Heart right ventricle (tissue), 16 donors: Measurements from ENCODE around the gene OR12D1. TPM values are rescaled to one million over a fixed set of nuclear protein-coding genes. Genes with fewer than 3 reads are reported as not detected.

Experiments used
- ATAC-seq, 8 donors: fragments of 200-7000 bp; cut with Tn5 transposase; one replicate each; pipeline ENCODE4 v1.9.1; 2020; ENCODE audit warnings: mild to moderate bottlenecking in 8 of 8, moderate library complexity in 8 of 8, moderate number of reproducible peaks in 1 of 8
- DNase-seq, 2 donors: peaks; one replicate each; pipeline ENCODE4 v3.0.0-alpha.2; 2020
- H3K27ac ChIP-seq, 10 donors: fragments of 200-600 bp; sonication (generic) in 2 of 10; one replicate each; pipeline versions ENCODE4 v1.5.0 to v1.8.0; 2020 to 2022; ENCODE audit warnings: mild to moderate bottlenecking in 3 of 10
- H3K27me3 ChIP-seq, 7 donors: fragments of 200-600 bp; one replicate each; pipeline ENCODE4 v1.8.0; 2021 to 2022; ENCODE audit warnings: mild to moderate bottlenecking in 2 of 7
- H3K36me3 ChIP-seq, 9 donors: fragments of 200-600 bp; sonication (generic) in 1 of 9; one replicate each; pipeline versions ENCODE4 v1.5.0 to v1.8.0; 2020 to 2022; ENCODE audit warnings: mild to moderate bottlenecking in 2 of 9
- H3K4me1 ChIP-seq, 9 donors: fragments of 200-600 bp; sonication (generic) in 1 of 9; one replicate each; pipeline versions ENCODE4 v1.5.0 to v1.8.0; 2020 to 2022; ENCODE audit warnings: mild to moderate bottlenecking in 4 of 9
- H3K4me3 ChIP-seq, 10 donors: fragments of 200-600 bp; sonication (generic) in 2 of 10; one replicate each; pipeline versions ENCODE4 v1.5.0 to v1.8.0; 2020 to 2022; ENCODE audit warnings: mild to moderate bottlenecking in 7 of 10, moderate library complexity in 2 of 10
- H3K9me3 ChIP-seq, 11 donors: fragments of 200-600 bp in 10 of 11; sonication (generic) in 2 of 11; one replicate each; pipeline versions ENCODE4 v1.5.0 to v1.8.0; 2013 to 2022; ENCODE audit warnings: mild to moderate bottlenecking in 2 of 11, control low read depth in 1 of 11, moderate library complexity in 1 of 11
- CTCF ChIP-seq, 9 donors: fragments of 200-600 bp; sonication (generic) in 2 of 9; IDR thresholded peaks; one replicate each; pipeline versions ENCODE4 v1.5.0 to v1.8.0; 2021 to 2022; ENCODE audit warnings: antibody characterized with exemption in 9 of 9, mild to moderate bottlenecking in 5 of 9, moderate library complexity in 1 of 9
- WGBS, 2 donors: extraction: QIAGEN DNeasy Blood & Tissue Kit; methylation state at CpG; one replicate each; pipeline ENCODE4 v1.1.7; 2013; ENCODE audit warnings: inconsistent platforms in 1 of 2; 5-methylcytosine and 5-hydroxymethylcytosine counted together
- intact Hi-C, 10 donors: fragments of 100-400 bp; cut with DNase I; formaldehyde crosslinking; loops; one replicate each; pipeline versions ENCODE4 v1.11.1 to v1.14.2; 2022
- polyA plus RNA-seq, 2 donors: library from polyadenylated mRNA; stranded (reverse); fragments of 200-250 nt; gene quantifications; one replicate each; pipeline ENCODE4 v1.2.3, GENCODE V29; 2013
- total RNA-seq, 10 donors: library from RNA; stranded (reverse); fragmentation: NEBNext Ultra II Directional in 3 of 10; extraction: Animal tissue kit (Norgen Biotek cat#: 25700) in 3 of 10; gene quantifications; one replicate each; pipeline versions ENCODE4 v1.2.1 to v1.2.4, GENCODE V29; 2021 to 2023
- donor health status: Arrhythmogenic right ventricular cardiomyopathy.
- donor health status: ischemic (EF 13 %, LVEDD 7.1; RV severe dilation, severe dysfunction).
- donor health status: healthy with polysubstance abuse.
- donor health status: DM: no; HTN: yes; CAD: no.
- donor health status: DM: no; HTN: no; CAD: no.
- donor health status: ischemic (EF 25% LVEDD 6.9; RV normal size, moderate dysfunction).
- donor health status: ischemic (EF 25% LVEDD 5.7; RV mildly dilated, moderate dysfunction).
- donor health status: healthy.
- donor health status: DM: yes; HTN: yes; CAD: no.
- donor health status: Ischemic cardiomyopathy.
- donor health status: ischemic (EF 35%, LVEDD 5.7; RV mildly dilated, moderate dysfunction).
- donor health status: nonischemic (EF 11% LVEDD 7.7; RV severe dilation, severe dysfunction).
- donor health status: DM: yes; HTN: yes; CAD: no.
- donor health status: PGD.
- donor health status: ischemic (EF 29% LVEDD 5.4; RV normal size, mild dysfunction).
- donor health status: nonischemic (EF 23%, LVEDD 6.1; RV moderate dilation, normal function).

The OR12D1 gene
- total and polyA plus RNA-seq, 12 donors = not detected

- Histone ChIP-seq H3K27ac (no peak overlapping the region), H3K9me3 (no peaks in the 10 kb centered on the region), H3K27me3 (peaks cover 0 to 14% (median 0%) of the 10 kb centered on the region in 7 donors), H3K36me3 (no peaks in the 10 kb centered on the region), H3K4me3 (no peak overlapping the region), H3K4me1 (no peaks in the 10 kb centered on the region)
- ATAC-seq (no peak), DNase-seq (no peak)
- no peak for TF ChIP-seq CTCF (IDR thresholded peaks at IDR 0.05)
- WGBS, 2 donors = 42 to 56% methylated on average over 4 of the region's 4 CpGs
- intact Hi-C loops = no loop called here
Measured at GRCh38 chr6:29388533-29388932, 26.2 kb upstream of the OR12D1 start.

GRCh38 chr6:29395331-29395730 lies 19.4 kb upstream of the OR12D1 start, which contains the start of gene OR12D2:
TSS of gene OR12D2 (plus strand) at chr6:29395631. CDS start at chr6:29396700, 1,069 bp downstream.
- Histone ChIP-seq H3K27me3 (peaks cover 0 to 16% (median 0%) of the 10 kb centered on the region in 7 donors), H3K4me1 (no peaks in the 10 kb centered on the region), H3K27ac (no peak within 1 kb of the TSS), H3K9me3 (no peaks in the 10 kb centered on the region), H3K36me3 (no peaks in the 10 kb centered on the region), H3K4me3 (no peak within 1 kb of the TSS)
- DNase-seq (no peak), ATAC-seq (no peak)
- no peak for TF ChIP-seq CTCF (IDR thresholded peaks at IDR 0.05)
- intact Hi-C loops = no loop called here

- Histone ChIP-seq H3K4me3 (no peak overlapping the region), H3K36me3 (no peaks in the 10 kb centered on the region), H3K9me3 (no peaks in the 10 kb centered on the region), H3K27me3 (peaks cover 0 to 11% (median 0%) of the 10 kb centered on the region in 7 donors), H3K27ac (no peak overlapping the region), H3K4me1 (no peaks in the 10 kb centered on the region)
- no peak for TF ChIP-seq CTCF (IDR thresholded peaks at IDR 0.05)
- DNase-seq (no peak), ATAC-seq (no peak)
- intact Hi-C loops = no loop called here
- WGBS, 2 donors = 52 to 54% methylated on average over 2 of the region's 2 CpGs
Measured at GRCh38 chr6:29399525-29399924, 15.2 kb upstream of the OR12D1 start.

- no peaks in the 10 kb centered on the region for H3K4me1 ChIP-seq
- 48 to 88% methylated on average over 1 of the region's 1 CpG for WGBS, 2 donors
- H3K27ac ChIP-seq = no peak overlapping the region
- no peak for TF ChIP-seq CTCF (IDR thresholded peaks at IDR 0.05)
- H3K4me3 ChIP-seq = no peak overlapping the region
- intact Hi-C loops = no loop called here
- peaks cover 0 to 22% (median 0%) of the 10 kb centered on the region in 11 donors for H3K9me3 ChIP-seq
- no peak for ATAC-seq
- H3K36me3 ChIP-seq = no peaks in the 10 kb centered on the region
- peaks cover 0 to 10% (median 0%) of the 10 kb centered on the region in 7 donors for H3K27me3 ChIP-seq
- no peak for DNase-seq
Measured at GRCh38 chr6:29403801-29404200, 10.9 kb upstream of the OR12D1 start.
